Measurements from ENCODE around the gene PRPF39. TPM values are rescaled to one million over a fixed set of nuclear protein-coding genes. Genes with fewer than 3 reads are reported as not detected.

Gene PRPF39
- total RNA-seq, 1 donor from 2014 or later: 48.1 TPM

- H3K4me3 Mint-ChIP-seq: no peak overlapping the region
- H3K27me3 Mint-ChIP-seq: no peaks in the 10 kb centered on the region
- H3K4me1 Mint-ChIP-seq: peaks cover 14% of the 10 kb centered on the region
- no peaks in the 10 kb centered on the region for H3K9me3 Mint-ChIP-seq
- intact Hi-C loops (cut with micrococcal nuclease): no loop called here
- peak overlapping the region; percentile 20 for H3K27ac Mint-ChIP-seq
- peaks cover 56% of the 10 kb centered on the region for H3K36me3 Mint-ChIP-seq (ENCODE audit: low read depth)
- DNase-seq: no peak
Measured at GRCh38 chr14:45095143-45095542, 11.2 kb downstream of the PRPF39 start.

- Mint-ChIP-seq H3K27me3 (no peaks in the 10 kb centered on the region), H3K9me3 (no peaks in the 10 kb centered on the region), H3K4me1 (peaks cover 9% of the 10 kb centered on the region), H3K36me3 (ENCODE audit: low read depth) (peaks cover 63% of the 10 kb centered on the region), H3K27ac (peak overlapping the region; percentile 13), H3K4me3 (no peak overlapping the region)
- intact Hi-C loops (cut with micrococcal nuclease): no loop called here
- DNase-seq: no peak
Measured at GRCh38 chr14:45096218-45096617, 12.3 kb downstream of the PRPF39 start.

- no peaks in the 10 kb centered on the region for H3K27me3 Mint-ChIP-seq
- no peak overlapping the region for H3K4me3 Mint-ChIP-seq
- peaks cover 1% of the 10 kb centered on the region for H3K4me1 Mint-ChIP-seq
- H3K36me3 Mint-ChIP-seq (ENCODE audit: low read depth): peaks cover 62% of the 10 kb centered on the region
- DNase-seq: no peak
- no peaks in the 10 kb centered on the region for H3K9me3 Mint-ChIP-seq
- no peak overlapping the region for H3K27ac Mint-ChIP-seq
- intact Hi-C loops (cut with micrococcal nuclease): no loop called here
Measured at GRCh38 chr14:45103806-45104205, 19.9 kb downstream of the PRPF39 start.

- intact Hi-C loops (cut with micrococcal nuclease): no loop called here
- H3K27ac Mint-ChIP-seq: no peak overlapping the region
- peaks cover 1% of the 10 kb centered on the region for H3K4me1 Mint-ChIP-seq
- H3K27me3 Mint-ChIP-seq: no peaks in the 10 kb centered on the region
- DNase-seq: no peak
- H3K4me3 Mint-ChIP-seq: no peak overlapping the region
- H3K9me3 Mint-ChIP-seq: no peaks in the 10 kb centered on the region
- H3K36me3 Mint-ChIP-seq (ENCODE audit: low read depth): peaks cover 61% of the 10 kb centered on the region
Measured at GRCh38 chr14:45104561-45104960, 20.6 kb downstream of the PRPF39 start.

GRCh38 chr14:45112896-45113781 lies 29.2 kb downstream of the PRPF39 start:
- Mint-ChIP-seq H3K4me3 (no peak overlapping the region), H3K36me3 (ENCODE audit: low read depth) (peaks cover 60% of the 10 kb centered on the region), H3K4me1 (peaks cover 10% of the 10 kb centered on the region), H3K27ac (peak overlapping the region; percentile 84), H3K27me3 (no peaks in the 10 kb centered on the region), H3K9me3 (no peaks in the 10 kb centered on the region)
- intact Hi-C loops (cut with micrococcal nuclease): no loop called here
- peak; percentile 53 for DNase-seq

GRCh38 chr14:45114327-45114726 lies 30.4 kb downstream of the PRPF39 start:
- Mint-ChIP-seq H3K9me3 (no peaks in the 10 kb centered on the region), H3K4me3 (no peak overlapping the region), H3K27me3 (no peaks in the 10 kb centered on the region), H3K4me1 (peaks cover 10% of the 10 kb centered on the region), H3K27ac (peak overlapping the region; percentile 72), H3K36me3 (ENCODE audit: low read depth) (peaks cover 60% of the 10 kb centered on the region)
- intact Hi-C loops (cut with micrococcal nuclease): loop anchor here (1.0 kb wide), 4 partner anchors 16 to 132 kb away; partner anchors contain the start of gene FKBP3
- DNase-seq: no peak

- H3K27ac Mint-ChIP-seq: no peak overlapping the region
Measured at GRCh38 chr14:45118594-45118993, 34.7 kb downstream of the PRPF39 start.

GRCh38 chr14:45120096-45120495 lies 36.2 kb downstream of the PRPF39 start:
- Mint-ChIP-seq H3K9me3 (no peaks in the 10 kb centered on the region), H3K4me1 (peaks cover 1% of the 10 kb centered on the region), H3K36me3 (ENCODE audit: low read depth) (peaks cover 59% of the 10 kb centered on the region), H3K4me3 (no peak overlapping the region), H3K27me3 (no peaks in the 10 kb centered on the region), H3K27ac (no peak overlapping the region)
- intact Hi-C loops (cut with micrococcal nuclease): no loop called here
- DNase-seq: no peak

More at GRCh38 chr14:45118594-45118993, 34.7 kb downstream of the PRPF39 start:
- Mint-ChIP-seq H3K27me3 (no peaks in the 10 kb centered on the region), H3K9me3 (no peaks in the 10 kb centered on the region), H3K4me3 (no peak overlapping the region), H3K4me1 (peaks cover 7% of the 10 kb centered on the region), H3K36me3 (ENCODE audit: low read depth) (peaks cover 62% of the 10 kb centered on the region)
- DNase-seq: no peak
- intact Hi-C loops (cut with micrococcal nuclease): no loop called here

- intact Hi-C loops (cut with micrococcal nuclease): no loop called here
- no peak overlapping the region for H3K4me3 Mint-ChIP-seq
- H3K27me3 Mint-ChIP-seq: no peaks in the 10 kb centered on the region
- DNase-seq: no peak
- H3K4me1 Mint-ChIP-seq: peaks cover 6% of the 10 kb centered on the region
- H3K9me3 Mint-ChIP-seq: no peaks in the 10 kb centered on the region
- H3K27ac Mint-ChIP-seq: no peak overlapping the region
- H3K36me3 Mint-ChIP-seq (ENCODE audit: low read depth): peaks cover 51% of the 10 kb centered on the region
Measured at GRCh38 chr14:45123271-45123670, 39.4 kb downstream of the PRPF39 start.

GRCh38 chr14:45125754-45126153 lies 41.8 kb downstream of the PRPF39 start:
- H3K27me3 Mint-ChIP-seq: no peaks in the 10 kb centered on the region
- DNase-seq: no peak
- no peaks in the 10 kb centered on the region for H3K9me3 Mint-ChIP-seq
- H3K27ac Mint-ChIP-seq: no peak overlapping the region
- intact Hi-C loops (cut with micrococcal nuclease): no loop called here
- peaks cover 33% of the 10 kb centered on the region for H3K36me3 Mint-ChIP-seq (ENCODE audit: low read depth)
- peaks cover 9% of the 10 kb centered on the region for H3K4me1 Mint-ChIP-seq
- H3K4me3 Mint-ChIP-seq: no peak overlapping the region

- peaks cover 17% of the 10 kb centered on the region for H3K4me1 Mint-ChIP-seq
- H3K4me3 Mint-ChIP-seq: no peak overlapping the region
- no peak for DNase-seq
Measured at GRCh38 chr14:45128963-45129629, 45.2 kb downstream of the PRPF39 start.

GRCh38 chr14:45133683-45134050 lies 49.8 kb downstream of the PRPF39 start:
- intact Hi-C loops (cut with micrococcal nuclease): loop anchor here (1.0 to 2.0 kb wide), 7 partner anchors 19 to 236 kb away; partner anchors contain the start of genes KLHL28 and PRPF39
- H3K27ac Mint-ChIP-seq: peak overlapping the region; percentile 96
- no peak for DNase-seq
- H3K36me3 Mint-ChIP-seq (ENCODE audit: low read depth): peaks cover 7% of the 10 kb centered on the region
- peak overlapping the region; percentile 98 for H3K4me3 Mint-ChIP-seq
- H3K9me3 Mint-ChIP-seq: no peaks in the 10 kb centered on the region
- peaks cover 25% of the 10 kb centered on the region for H3K4me1 Mint-ChIP-seq
- no peaks in the 10 kb centered on the region for H3K27me3 Mint-ChIP-seq

More at GRCh38 chr14:45128963-45129629, 45.2 kb downstream of the PRPF39 start:
- intact Hi-C loops (cut with micrococcal nuclease): no loop called here
- no peak overlapping the region for H3K27ac Mint-ChIP-seq
- H3K27me3 Mint-ChIP-seq: no peaks in the 10 kb centered on the region
- H3K36me3 Mint-ChIP-seq (ENCODE audit: low read depth): peaks cover 16% of the 10 kb centered on the region
- H3K9me3 Mint-ChIP-seq: no peaks in the 10 kb centered on the region

- peaks cover 8% of the 10 kb centered on the region for H3K36me3 Mint-ChIP-seq (ENCODE audit: low read depth)
- intact Hi-C loops (cut with micrococcal nuclease): loop anchor here (1.0 to 2.0 kb wide), 7 partner anchors 20 to 237 kb away; partner anchors contain the start of genes KLHL28 and PRPF39
Measured at GRCh38 chr14:45134051-45134958, 50.4 kb downstream of the PRPF39 start, which contains the start of gene FKBP3. FKBP3 (minus strand) TSS chr14:45134481; CDS start chr14:45134456, 25 bp downstream.

More at GRCh38 chr14:45134051-45134958, 50.4 kb downstream of the PRPF39 start, which contains the start of gene FKBP3:
- H3K27me3 Mint-ChIP-seq: no peaks in the 10 kb centered on the region
- H3K4me3 Mint-ChIP-seq: peak within 1 kb of the TSS; percentile 98
- peaks cover 30% of the 10 kb centered on the region for H3K4me1 Mint-ChIP-seq
- H3K27ac Mint-ChIP-seq: peak within 1 kb of the TSS; percentile 96
- H3K9me3 Mint-ChIP-seq: no peaks in the 10 kb centered on the region
- DNase-seq: peak; percentile 97
